Measurements from ENCODE around the gene MBOAT2. TPM values are rescaled to one million over a fixed set of nuclear protein-coding genes. Genes with fewer than 3 reads are reported as not detected.

Gene MBOAT2
- total RNA-seq, 1 donor from 2014 or later, result 8.0 TPM

GRCh38 chr2:8965216-8965969, 38.1 kb downstream of the MBOAT2 start:
- no peaks in the 10 kb centered on the region for H3K36me3 ChIP-seq
- H3K4me3 ChIP-seq, result no peak overlapping the region
- TF ChIP-seq CTCF (IDR thresholded peaks at IDR 0.05), result no peak
- DNase-seq (ENCODE audit: low spot score in 2 of 2), result no peak
- H3K27me3 ChIP-seq, result no peaks in the 10 kb centered on the region
- no peaks in the 10 kb centered on the region for H3K9me3 ChIP-seq
- intact Hi-C loops (cut with DNase I), result no loop called here
- no peak overlapping the region for H3K27ac ChIP-seq
- no peaks in the 10 kb centered on the region for H3K4me1 ChIP-seq

- intact Hi-C loops (cut with DNase I), result no loop called here
- Histone ChIP-seq H3K27me3 (no peaks in the 10 kb centered on the region), H3K4me3 (no peak overlapping the region), H3K36me3 (no peaks in the 10 kb centered on the region), H3K27ac (no peak overlapping the region), H3K9me3 (no peaks in the 10 kb centered on the region), H3K4me1 (no peaks in the 10 kb centered on the region)
- DNase-seq (ENCODE audit: low spot score in 2 of 2), result no peak
- no peak for TF ChIP-seq CTCF (IDR thresholded peaks at IDR 0.05)
Observed at GRCh38 chr2:8962890-8963289, 40.6 kb downstream of the MBOAT2 start.

- H3K4me1 ChIP-seq, result no peaks in the 10 kb centered on the region
- DNase-seq (ENCODE audit: low spot score in 2 of 2), result no peak
- no peak for TF ChIP-seq CTCF (IDR thresholded peaks at IDR 0.05)
- intact Hi-C loops (cut with DNase I), result no loop called here
- H3K27me3 ChIP-seq, result no peaks in the 10 kb centered on the region
- no peaks in the 10 kb centered on the region for H3K36me3 ChIP-seq
- H3K27ac ChIP-seq, result no peak overlapping the region
- peaks cover 4 to 13% of the 10 kb centered on the region in 2 donors for H3K9me3 ChIP-seq
- H3K4me3 ChIP-seq, result no peak overlapping the region
Observed at GRCh38 chr2:8957628-8958027, 45.9 kb downstream of the MBOAT2 start.

- H3K27ac ChIP-seq, result no peak overlapping the region
- H3K4me1 ChIP-seq, result no peaks in the 10 kb centered on the region
- no peaks in the 10 kb centered on the region for H3K36me3 ChIP-seq
- no peak for TF ChIP-seq CTCF (IDR thresholded peaks at IDR 0.05)
- H3K27me3 ChIP-seq, result no peaks in the 10 kb centered on the region
- no peak for DNase-seq (ENCODE audit: low spot score in 2 of 2)
- no peak overlapping the region for H3K4me3 ChIP-seq
- intact Hi-C loops (cut with DNase I), result no loop called here
- H3K9me3 ChIP-seq, result peaks cover 4 to 13% of the 10 kb centered on the region in 2 donors
Observed at GRCh38 chr2:8956774-8957173, 46.7 kb downstream of the MBOAT2 start.

GRCh38 chr2:8954990-8955389, 48.5 kb downstream of the MBOAT2 start:
- DNase-seq (ENCODE audit: low spot score in 2 of 2), result no peak
- Histone ChIP-seq H3K27ac (no peak overlapping the region), H3K4me1 (no peaks in the 10 kb centered on the region), H3K27me3 (no peaks in the 10 kb centered on the region), H3K4me3 (no peak overlapping the region), H3K9me3 (peaks cover 4 to 18% of the 10 kb centered on the region in 2 donors), H3K36me3 (no peaks in the 10 kb centered on the region)
- no peak for TF ChIP-seq CTCF (IDR thresholded peaks at IDR 0.05)
- intact Hi-C loops (cut with DNase I), result no loop called here

All from ascending aorta (tissue), 2 donors.